Measurements from ENCODE around the gene TXNL1.
"Not testable (repeated sequence)": the region's sequence is repeated elsewhere in the genome, so short reads cannot be mapped to it uniquely, and the experiment has no call there.

The TXNL1 gene

DNA sequence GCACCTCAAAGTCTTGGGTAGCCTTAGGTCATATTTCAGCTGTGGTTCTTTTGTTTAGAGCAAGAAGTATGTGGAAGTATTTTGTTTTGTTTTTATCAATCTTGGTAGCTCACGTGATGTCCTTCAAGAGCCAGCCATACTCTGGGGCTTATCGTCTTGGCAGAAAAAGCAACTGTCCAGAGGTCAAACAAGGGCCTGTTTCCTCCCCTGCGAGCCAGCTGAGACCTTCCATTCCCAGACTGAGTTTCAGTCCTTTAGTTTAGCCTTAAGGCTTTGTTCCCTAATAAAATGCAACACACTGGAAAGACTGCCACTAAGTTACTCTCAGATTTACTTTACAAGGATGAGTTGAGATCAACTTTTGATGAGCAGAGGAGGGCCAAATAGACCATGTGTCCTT, 63.5 kb downstream of the TXNL1 start:
- no peak for DNase-seq (ENCODE audit: low read depth, low spot score)

DNA sequence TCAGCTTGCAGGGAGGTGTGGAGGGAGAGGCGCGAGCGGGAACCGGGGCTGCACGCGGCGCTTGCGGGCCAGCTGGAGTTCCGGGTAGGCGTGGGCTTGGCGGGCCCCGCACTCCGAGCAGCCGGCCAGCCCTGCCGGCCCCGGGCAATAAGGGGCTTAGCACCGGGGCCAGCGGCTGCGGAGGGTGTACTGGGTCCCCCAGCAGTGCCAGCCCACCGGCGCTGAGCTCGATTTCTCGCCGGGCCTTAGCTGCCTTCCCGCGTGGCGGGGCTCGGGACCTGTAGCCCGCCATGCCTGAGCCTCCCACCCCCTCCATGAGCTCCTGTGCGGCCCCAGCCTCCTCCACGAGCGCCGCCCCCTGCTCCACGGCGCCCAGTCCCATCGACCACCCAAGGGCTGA, 66.1 kb downstream of the TXNL1 start:
- H3K27ac ChIP-seq; DNase-seq (ENCODE audit: low read depth, low spot score): not testable (repeated sequence)

More for the DNA sequence above, 63.5 kb downstream of the TXNL1 start:
- no peak overlapping the region for H3K27ac ChIP-seq

DNA sequence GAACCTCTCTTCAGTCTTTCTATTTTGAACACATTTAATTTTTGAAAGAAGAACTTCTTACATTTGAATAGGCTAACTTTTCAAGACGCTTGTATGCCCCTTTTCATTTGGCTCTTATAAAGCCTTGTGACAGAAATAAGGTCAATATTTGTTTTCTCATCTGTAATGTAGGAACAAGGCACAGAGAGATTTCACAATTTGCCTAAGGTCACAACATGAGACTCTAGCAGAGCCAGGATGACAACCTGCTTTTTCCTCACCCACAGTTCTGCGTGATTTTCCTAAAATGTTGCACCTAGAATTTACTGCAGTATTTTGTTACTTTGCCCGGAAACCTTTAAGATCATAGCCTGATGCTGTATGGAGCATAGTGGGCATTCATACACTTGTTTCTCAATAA, 67.4 kb downstream of the TXNL1 start:
- no peak for DNase-seq (ENCODE audit: low read depth, low spot score)

DNA sequence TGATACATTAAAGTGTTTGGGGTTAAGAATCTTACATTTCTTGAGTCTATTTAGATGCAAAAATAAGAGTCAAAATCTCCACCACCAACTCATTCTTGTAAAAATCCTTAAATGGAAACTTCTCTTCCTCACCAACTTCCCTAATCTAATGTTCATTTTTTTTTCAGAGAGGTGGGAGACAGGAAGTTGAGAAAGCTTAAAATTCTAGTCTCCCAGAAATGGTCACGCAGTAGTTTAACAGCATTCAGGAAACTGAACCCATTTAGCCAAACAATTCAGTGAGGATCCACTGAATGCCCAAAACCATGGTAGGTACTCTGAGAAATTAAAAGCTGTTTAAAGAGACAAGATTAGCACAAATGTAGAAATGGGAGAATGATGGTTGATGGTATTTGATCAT, 69.0 kb downstream of the TXNL1 start:
- no peak overlapping the region for H3K27ac ChIP-seq
- no peak for DNase-seq (ENCODE audit: low read depth, low spot score)

More for the DNA sequence above, 67.4 kb downstream of the TXNL1 start:
- H3K27ac ChIP-seq, result no peak overlapping the region

DNA sequence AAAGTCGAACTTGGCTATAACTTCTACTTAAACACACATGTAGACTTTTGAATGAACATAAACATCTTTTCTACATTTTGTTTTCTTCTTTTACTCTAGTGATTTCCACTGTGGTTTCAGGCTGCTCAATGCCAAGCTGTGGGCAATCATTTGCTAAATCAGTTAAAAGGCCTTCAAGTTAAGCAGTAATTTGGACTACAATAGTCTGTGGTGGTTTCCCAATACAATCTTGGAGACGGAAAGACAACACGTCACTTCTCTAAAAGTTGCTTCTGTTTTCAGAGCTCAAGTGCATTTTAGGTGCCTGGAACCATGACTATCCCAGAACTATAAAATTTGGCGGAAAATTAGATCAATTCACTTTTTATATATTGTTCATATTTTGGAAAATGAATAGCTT, 69.4 kb downstream of the TXNL1 start:
- H3K27ac ChIP-seq, result no peak overlapping the region
- DNase-seq (ENCODE audit: low read depth, low spot score), result no peak

- no peak overlapping the region for H3K27ac ChIP-seq
- DNase-seq (ENCODE audit: low read depth, low spot score), result no peak
These were observed 72.6 kb downstream of the TXNL1 start for GRCh38 chr18:56565551-56566345.

DNA sequence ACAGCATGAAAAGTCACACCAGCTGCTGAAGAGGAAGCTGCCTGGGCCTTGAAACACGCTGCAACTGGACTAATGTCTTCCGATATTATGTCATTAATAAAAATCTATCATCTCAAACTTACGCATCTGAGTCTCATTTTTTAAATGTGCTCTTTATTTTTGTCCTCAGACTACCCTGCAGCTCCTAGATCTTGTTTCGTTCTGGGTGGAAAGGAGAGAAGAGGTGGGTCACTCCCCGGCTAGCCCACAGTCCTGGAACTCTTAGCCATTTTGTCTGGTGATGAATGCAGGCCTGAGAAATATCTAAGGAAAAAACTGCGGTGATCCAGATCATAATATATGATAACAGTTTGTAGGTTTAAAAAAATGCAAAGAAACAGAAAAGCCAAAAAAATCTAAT, 73.3 kb downstream of the TXNL1 start:
- no peak overlapping the region for H3K27ac ChIP-seq

DNA sequence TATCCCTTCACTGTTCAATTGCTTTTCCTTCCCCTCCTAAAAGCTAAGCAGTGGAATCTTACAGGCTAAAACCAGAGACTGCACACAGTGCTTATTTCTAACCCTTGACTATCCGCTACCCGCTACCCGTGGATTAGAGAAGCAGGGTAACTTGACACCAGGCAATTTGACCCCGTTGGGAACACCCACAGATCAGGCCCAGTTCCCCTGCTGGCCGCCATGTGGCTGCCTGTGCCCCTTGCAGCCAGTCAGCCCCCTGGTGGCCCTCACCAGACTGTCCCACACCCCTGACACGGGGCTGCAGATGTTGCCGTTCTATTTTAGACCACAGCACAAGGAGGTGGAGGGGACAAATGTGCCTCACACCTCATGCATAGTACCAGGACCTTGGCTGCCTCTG, 74.8 kb downstream of the TXNL1 start:
- no peak for DNase-seq (ENCODE audit: low read depth, low spot score)
- H3K27ac ChIP-seq, result no peak overlapping the region

More for the DNA sequence above, 73.3 kb downstream of the TXNL1 start:
- no peak for DNase-seq (ENCODE audit: low read depth, low spot score)

- H3K27ac ChIP-seq, result no peak overlapping the region
- no peak for DNase-seq (ENCODE audit: low read depth, low spot score)
These were observed 75.9 kb downstream of the TXNL1 start for GRCh38 chr18:56562479-56562878.

GRCh38 chr18:56560992-56561391, 77.4 kb downstream of the TXNL1 start:
- no peak overlapping the region for H3K27ac ChIP-seq
- DNase-seq (ENCODE audit: low read depth, low spot score), result no peak

DNA sequence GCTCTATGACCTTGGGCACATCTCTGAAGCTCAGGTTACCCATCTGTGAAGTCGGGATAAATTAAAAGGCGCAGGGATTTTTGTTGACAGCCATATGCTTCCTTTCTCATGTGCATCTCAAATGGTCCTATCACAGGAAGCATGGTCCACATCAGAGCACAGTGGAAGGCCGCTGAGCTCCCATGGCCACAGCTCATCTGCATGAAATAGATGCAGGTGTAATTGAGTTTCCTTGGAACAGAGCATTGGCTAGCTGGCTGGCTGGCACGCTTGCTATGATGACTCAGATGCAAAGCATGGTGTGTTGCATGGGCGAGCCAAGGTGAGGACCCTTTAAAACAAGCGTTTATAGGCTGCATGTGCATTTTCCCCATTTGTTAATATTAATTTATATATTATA, 79.3 kb downstream of the TXNL1 start:
- no peak overlapping the region for H3K27ac ChIP-seq
- DNase-seq (ENCODE audit: low read depth, low spot score), result no peak

GRCh38 chr18:56556907-56557306, 81.5 kb downstream of the TXNL1 start:
- no peak for DNase-seq (ENCODE audit: low read depth, low spot score)
- no peak overlapping the region for H3K27ac ChIP-seq

GRCh38 chr18:56550121-56550520, 88.3 kb downstream of the TXNL1 start:
- no peak overlapping the region for H3K27ac ChIP-seq
- no peak for DNase-seq (ENCODE audit: low read depth, low spot score)

Measured in epithelial cell of prostate (primary cell).